Keratinocyte (primary cell): ENCODE data around the gene RETSAT. TPM values are rescaled to one million over a fixed set of nuclear protein-coding genes. Genes with fewer than 3 reads are reported as not detected.
"Not testable (repeated sequence)": the region's sequence is repeated elsewhere in the genome, so short reads cannot be mapped to it uniquely, and the experiment has no call there.

Experiments
- DNase-seq: peaks from one replicate; pipeline ENCODE4 v3.0.0-alpha.2; 2011; ENCODE audit warnings: low read depth, missing footprints, low spot score
- FAIRE-seq: peaks from 2 replicates; lab custom pipeline; 2011; peaks lifted over from hg19 to GRCh38; lab: Jason Lieb, UNC
- H2AFZ ChIP-seq: 2 replicates; pipeline ENCODE4 v1.6.0; 2012; ENCODE audit warnings: low read length, control low read depth, inconsistent platforms; ENCODE audit not compliant: control insufficient read depth
- H3K27ac ChIP-seq: 2 replicates; pipeline ENCODE4 v1.5.1; 2011; ENCODE audit warnings: low read length; ENCODE audit not compliant: control insufficient read depth, insufficient read depth
- H3K27me3 ChIP-seq: 3 replicates; pipeline ENCODE4 v1.6.0; 2011; ENCODE audit warnings: low read length; ENCODE audit not compliant: control insufficient read depth, insufficient read depth; ENCODE audit errors: extremely low read depth
- H3K36me3 ChIP-seq, 2 experiments: 2 replicates in 1 of 2; 3 replicates in 1 of 2; pipeline ENCODE4 v1.5.1; 2011; ENCODE audit warnings: low read length in 2 of 2, mild to moderate bottlenecking in 1 of 2; ENCODE audit not compliant: control insufficient read depth in 2 of 2, insufficient read depth in 2 of 2; ENCODE audit errors: extremely low read depth in 1 of 2
- H3K4me1 ChIP-seq: 3 replicates; pipeline ENCODE4 v1.5.1; 2011; ENCODE audit warnings: low read length; ENCODE audit not compliant: control insufficient read depth, insufficient read depth; ENCODE audit errors: extremely low read depth
- H3K4me2 ChIP-seq: 3 replicates; pipeline ENCODE4 v1.6.0; 2011; ENCODE audit warnings: low read depth, low read length; ENCODE audit not compliant: control insufficient read depth, insufficient read depth; ENCODE audit errors: extremely low read depth
- H3K4me3 ChIP-seq, 3 experiments: fragments of 200-600 bp in 1 of 3; sonication (generic) in 1 of 3; 2 replicates in 2 of 3; 3 replicates in 1 of 3; pipeline ENCODE4 v1.5.1; 2011 to 2016; ENCODE audit warnings: low read length in 3 of 3, mild to moderate bottlenecking in 3 of 3, control low read depth in 2 of 3, inconsistent platforms in 1 of 3, low read depth in 1 of 3, mixed read lengths in 1 of 3, mixed run types in 1 of 3, moderate library complexity in 1 of 3; ENCODE audit not compliant: control insufficient read depth in 2 of 3, insufficient read depth in 2 of 3; ENCODE audit errors: extremely low read depth in 1 of 3
- H3K79me2 ChIP-seq: 2 replicates; pipeline ENCODE4 v1.6.0; 2012; ENCODE audit warnings: low read length; ENCODE audit not compliant: control insufficient read depth, insufficient read depth
- H3K9ac ChIP-seq: 3 replicates; pipeline ENCODE4 v1.6.0; 2011; ENCODE audit warnings: low read length; ENCODE audit not compliant: control insufficient read depth, insufficient read depth; ENCODE audit errors: extremely low read depth
- H3K9me1 ChIP-seq: 3 replicates; pipeline ENCODE4 v1.6.0; 2011; ENCODE audit warnings: low read length; ENCODE audit not compliant: control insufficient read depth, insufficient read depth; ENCODE audit errors: extremely low read depth
- H3K9me3 ChIP-seq: 2 replicates; pipeline ENCODE4 v1.5.1; 2012; ENCODE audit warnings: low read depth, low read length; ENCODE audit not compliant: control insufficient read depth
- H4K20me1 ChIP-seq: 3 replicates; pipeline ENCODE4 v1.6.0; 2011; ENCODE audit warnings: low read length; ENCODE audit not compliant: control insufficient read depth, insufficient read depth; ENCODE audit errors: extremely low read depth
- EZH2 ChIP-seq: IDR thresholded peaks from one replicate; pipeline ENCODE4 v1.6.1; 2012; ENCODE audit warnings: inconsistent platforms, mild to moderate bottlenecking, low read length, moderate library complexity
- dilution Hi-C: fragments of 300-500 bp; cut with MboI; formaldehyde crosslinking; loops from one replicate; pipeline ENCODE4 v1.7.0; 2020; ENCODE audit warnings: low sequenced_read_pairs; ENCODE audit not compliant: extremely low pct_ligation_motif_present
- polyA plus RNA-seq, 5 experiments: library from polyadenylated mRNA; depleted of rRNA in 3 of 5; stranded (reverse) in 3 of 5; stranded (forward) in 1 of 5; unstranded in 1 of 5; fragments of >200 nt; gene quantifications; 1 replicate in 1 of 5; 2 replicates in 3 of 5; 3 replicates in 1 of 5; pipeline versions ENCODE4 v1.2.1 to v1.2.3, GENCODE V29; 2011 to 2012; ENCODE audit warnings: missing spikeins in 2 of 5, low read depth in 1 of 5, low replicate concordance in 1 of 5
- TF ChIP-seq, protein P1 (sequence below), 3 experiments: IDR thresholded peaks in 1 of 3; conservative IDR thresholded peaks in 1 of 3; optimal IDR thresholded peaks in 1 of 3; 2 replicates in 2 of 3; 3 replicates in 1 of 3; pipeline versions ENCODE3 to v1.5.1; 2011; ENCODE audit warnings: low read length in 3 of 3, mild to moderate bottlenecking in 3 of 3, moderate library complexity in 2 of 3, control low read depth in 1 of 3, inconsistent platforms in 1 of 3; ENCODE audit not compliant: insufficient read depth in 2 of 3; ENCODE audit errors: extremely low read depth in 1 of 3

RETSAT gene
- polyA plus RNA-seq, 1 donor (not counting 4 experiments of a cell fraction or from before 2014, with no cell fraction given), result 74.0 TPM

DNA sequence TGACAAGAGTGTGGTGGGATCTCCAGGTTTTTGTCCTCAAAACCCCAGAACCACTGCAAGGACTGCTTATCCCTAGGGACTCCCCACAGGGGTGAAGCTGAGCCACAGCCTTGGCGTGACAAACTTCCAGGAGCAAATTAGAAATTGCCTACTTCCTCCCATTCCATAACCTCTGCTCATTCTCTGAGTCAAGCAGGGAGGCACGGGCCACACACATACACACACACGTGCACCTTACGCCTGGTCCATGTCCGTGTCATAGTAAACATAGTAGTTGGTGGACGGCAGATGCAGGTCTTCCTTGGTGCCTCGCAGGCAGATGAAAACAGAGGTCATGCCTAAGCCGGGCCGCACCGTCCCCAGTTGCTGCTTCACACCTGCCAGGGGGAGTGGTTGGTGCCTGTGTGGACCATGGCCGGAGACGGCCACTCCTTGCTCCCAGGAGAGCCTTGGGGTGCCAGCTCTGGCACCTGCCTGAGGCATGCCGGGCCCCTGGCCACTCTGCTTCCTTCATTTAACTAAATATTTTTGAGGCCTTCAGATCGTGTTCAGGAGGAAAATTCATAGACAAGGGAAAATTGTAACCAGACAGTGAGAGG, 9.9 kb downstream of the RETSAT start:
- dilution Hi-C loops, result no loop called here
- H3K4me3 ChIP-seq, result no peak overlapping the region
- H4K20me1 ChIP-seq, result no peaks in the 10 kb centered on the region
- no peak overlapping the region for H2AFZ ChIP-seq
- H3K27ac ChIP-seq, result no peak overlapping the region
- FAIRE-seq (no peak), DNase-seq (no peak)
- H3K9me1 ChIP-seq, result no peaks in the 10 kb centered on the region
- H3K27me3 ChIP-seq, result no peaks in the 10 kb centered on the region
- no peak overlapping the region for H3K9ac ChIP-seq
- no peak for TF ChIP-seq EZH2
- no peak overlapping the region for H3K4me2 ChIP-seq
- H3K9me3 ChIP-seq, result no peaks in the 10 kb centered on the region
- peaks cover 29 to 37% of the 10 kb centered on the region in 2 experiments for H3K36me3 ChIP-seq
- H3K4me1 ChIP-seq, result no peaks in the 10 kb centered on the region
- H3K79me2 ChIP-seq, result no peaks in the 10 kb centered on the region

DNA sequence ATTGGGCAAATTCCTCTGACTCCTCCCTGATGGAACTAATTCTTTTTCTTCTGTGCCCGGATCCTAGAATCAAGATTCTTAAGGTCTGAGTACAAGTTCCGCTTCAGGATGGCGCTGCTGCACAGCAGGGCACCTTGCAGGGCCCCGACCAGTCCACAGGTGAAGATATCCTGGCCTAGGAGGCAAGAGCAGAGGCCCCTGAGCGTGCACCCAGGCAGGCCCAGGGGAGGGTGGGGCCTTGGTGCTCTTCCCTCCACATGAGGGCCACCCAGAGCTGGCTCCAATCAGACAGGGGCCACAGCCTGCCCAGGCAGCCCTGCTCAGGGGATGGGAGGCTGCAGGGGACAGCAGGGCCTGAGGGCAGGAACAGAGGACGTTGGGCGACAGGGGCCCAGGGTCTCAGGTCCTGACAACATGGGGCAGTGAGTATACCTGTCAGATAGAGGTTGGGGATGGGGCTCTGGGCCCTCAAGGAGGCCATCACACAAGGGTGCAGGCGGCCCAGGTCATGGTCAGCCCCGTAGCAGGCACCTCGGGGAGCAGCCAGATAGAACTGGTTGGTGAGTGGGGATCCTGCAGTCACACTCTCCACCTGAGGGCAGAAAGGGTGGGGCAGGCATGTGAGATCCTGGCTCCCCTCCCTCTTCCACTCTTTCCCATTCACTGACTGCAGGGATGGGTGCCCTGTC, 11.0 kb downstream of the RETSAT start:
- H3K36me3 ChIP-seq, result peaks cover 23 to 33% of the 10 kb centered on the region in 2 experiments
- H3K27ac ChIP-seq, FAIRE-seq, H4K20me1 ChIP-seq, H2AFZ ChIP-seq, H3K9ac ChIP-seq, dilution Hi-C loops, H3K9me1 ChIP-seq, H3K4me3 ChIP-seq, H3K9me3 ChIP-seq, H3K4me1 ChIP-seq, H3K27me3 ChIP-seq, DNase-seq, H3K79me2 ChIP-seq, H3K4me2 ChIP-seq: not testable (repeated sequence)

- no peaks in the 10 kb centered on the region for H4K20me1 ChIP-seq
- no peaks in the 10 kb centered on the region for H3K79me2 ChIP-seq
- H2AFZ ChIP-seq, result no peak overlapping the region
- H3K9me1 ChIP-seq, result no peaks in the 10 kb centered on the region
- H3K27ac ChIP-seq, result no peak overlapping the region
- H3K36me3 ChIP-seq, result peaks cover 20 to 25% of the 10 kb centered on the region in 2 experiments
- no peaks in the 10 kb centered on the region for H3K9me3 ChIP-seq
- no peak for TF ChIP-seq EZH2
- TF ChIP-seq, protein P1, sequence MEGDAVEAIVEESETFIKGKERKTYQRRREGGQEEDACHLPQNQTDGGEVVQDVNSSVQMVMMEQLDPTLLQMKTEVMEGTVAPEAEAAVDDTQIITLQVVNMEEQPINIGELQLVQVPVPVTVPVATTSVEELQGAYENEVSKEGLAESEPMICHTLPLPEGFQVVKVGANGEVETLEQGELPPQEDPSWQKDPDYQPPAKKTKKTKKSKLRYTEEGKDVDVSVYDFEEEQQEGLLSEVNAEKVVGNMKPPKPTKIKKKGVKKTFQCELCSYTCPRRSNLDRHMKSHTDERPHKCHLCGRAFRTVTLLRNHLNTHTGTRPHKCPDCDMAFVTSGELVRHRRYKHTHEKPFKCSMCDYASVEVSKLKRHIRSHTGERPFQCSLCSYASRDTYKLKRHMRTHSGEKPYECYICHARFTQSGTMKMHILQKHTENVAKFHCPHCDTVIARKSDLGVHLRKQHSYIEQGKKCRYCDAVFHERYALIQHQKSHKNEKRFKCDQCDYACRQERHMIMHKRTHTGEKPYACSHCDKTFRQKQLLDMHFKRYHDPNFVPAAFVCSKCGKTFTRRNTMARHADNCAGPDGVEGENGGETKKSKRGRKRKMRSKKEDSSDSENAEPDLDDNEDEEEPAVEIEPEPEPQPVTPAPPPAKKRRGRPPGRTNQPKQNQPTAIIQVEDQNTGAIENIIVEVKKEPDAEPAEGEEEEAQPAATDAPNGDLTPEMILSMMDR (optimal IDR thresholded peaks at IDR 0.05 in 1 of 3, IDR thresholded peaks at IDR 0.05 in 1 of 3, conservative IDR thresholded peaks at IDR 0.05 in 1 of 3; ENCODE audit: extremely low read depth in 1 of 3, insufficient read depth in 2 of 3, low read length in 3 of 3), result no peak
- no peaks in the 10 kb centered on the region for H3K4me1 ChIP-seq
- no peak overlapping the region for H3K9ac ChIP-seq
- no peaks in the 10 kb centered on the region for H3K27me3 ChIP-seq
- dilution Hi-C loops, result no loop called here
- no peak overlapping the region for H3K4me2 ChIP-seq
- FAIRE-seq (no peak), DNase-seq (no peak)
- no peak overlapping the region for H3K4me3 ChIP-seq
Observed at GRCh38 chr2:85342156-85342555, 12.2 kb downstream of the RETSAT start.
